ENCODE measurements around the gene VIL1. TPM values are rescaled to one million over a fixed set of nuclear protein-coding genes. Genes with fewer than 3 reads are reported as not detected.

VIL1 gene
- total and polyA plus RNA-seq, 2 of the 13 experiments (the other 11 are each of a cell fraction or from before 2014, with no cell fraction given) = 287 to 301 TPM

GRCh38 chr2:218400167-218400929 is 18.6 kb upstream of the VIL1 start (continued):
- TF ChIP-seq SMAD1 (CRISPR knock-in tag; IDR thresholded peaks at IDR 0.05; ENCODE audit: borderline replicate concordance, low read depth) (no peak; the same call in 1 of the 2 replicates), ZBTB43 (CRISPR knock-in tag; conservative IDR thresholded peaks at IDR 0.05) (no peak), KDM2A (CRISPR knock-in tag; IDR thresholded peaks at IDR 0.05; ENCODE audit: borderline replicate concordance, low read depth) (peak; percentile 44), ZFY (CRISPR knock-in tag; IDR thresholded peaks at IDR 0.05) (peak; percentile 29; the same call in 1 of the 2 replicates), ZNF446 (CRISPR knock-in tag; IDR thresholded peaks at IDR 0.05) (peak; percentile 50; the same call in 1 of the 2 replicates), ARHGAP35 (CRISPR knock-in tag; IDR thresholded peaks at IDR 0.05; ENCODE audit: borderline replicate concordance) (peak; percentile 47; the same call in 1 of the 2 replicates), ZBTB7A (CRISPR knock-in tag; IDR thresholded peaks at IDR 0.05) (peak; percentile 89), PHF8 (CRISPR knock-in tag; IDR thresholded peaks at IDR 0.05) (peak; percentile 75), ZNF776 (CRISPR knock-in tag; IDR thresholded peaks at IDR 0.05) (peak; percentile 91), SRSF4 (IDR thresholded peaks at IDR 0.05; ENCODE audit: low read depth, low read length, poor library complexity, severe bottlenecking) (peak; percentile 86), HMGXB4 (CRISPR knock-in tag; IDR thresholded peaks at IDR 0.05; ENCODE audit: borderline replicate concordance in 1 of 2, low read depth in 1 of 2) (peak in 1 of 2 experiments; percentile 30; a peak in 3 of 4 replicates), FOXK2 (IDR thresholded peaks at IDR 0.05) (no peak), IKZF1 (IDR thresholded peaks at IDR 0.05) (no peak), KDM4B (CRISPR knock-in tag; IDR thresholded peaks at IDR 0.05) (peak; percentile 25; the same call in 1 of the 2 replicates), POGZ (CRISPR knock-in tag; IDR thresholded peaks at IDR 0.05) (peak; percentile 54; the same call in 1 of the 2 replicates), ZNF549 (CRISPR knock-in tag; IDR thresholded peaks at IDR 0.05) (no peak), DMAP1 (CRISPR knock-in tag; IDR thresholded peaks at IDR 0.05) (peak; percentile 56)
- TF ChIP-seq, protein P1, sequence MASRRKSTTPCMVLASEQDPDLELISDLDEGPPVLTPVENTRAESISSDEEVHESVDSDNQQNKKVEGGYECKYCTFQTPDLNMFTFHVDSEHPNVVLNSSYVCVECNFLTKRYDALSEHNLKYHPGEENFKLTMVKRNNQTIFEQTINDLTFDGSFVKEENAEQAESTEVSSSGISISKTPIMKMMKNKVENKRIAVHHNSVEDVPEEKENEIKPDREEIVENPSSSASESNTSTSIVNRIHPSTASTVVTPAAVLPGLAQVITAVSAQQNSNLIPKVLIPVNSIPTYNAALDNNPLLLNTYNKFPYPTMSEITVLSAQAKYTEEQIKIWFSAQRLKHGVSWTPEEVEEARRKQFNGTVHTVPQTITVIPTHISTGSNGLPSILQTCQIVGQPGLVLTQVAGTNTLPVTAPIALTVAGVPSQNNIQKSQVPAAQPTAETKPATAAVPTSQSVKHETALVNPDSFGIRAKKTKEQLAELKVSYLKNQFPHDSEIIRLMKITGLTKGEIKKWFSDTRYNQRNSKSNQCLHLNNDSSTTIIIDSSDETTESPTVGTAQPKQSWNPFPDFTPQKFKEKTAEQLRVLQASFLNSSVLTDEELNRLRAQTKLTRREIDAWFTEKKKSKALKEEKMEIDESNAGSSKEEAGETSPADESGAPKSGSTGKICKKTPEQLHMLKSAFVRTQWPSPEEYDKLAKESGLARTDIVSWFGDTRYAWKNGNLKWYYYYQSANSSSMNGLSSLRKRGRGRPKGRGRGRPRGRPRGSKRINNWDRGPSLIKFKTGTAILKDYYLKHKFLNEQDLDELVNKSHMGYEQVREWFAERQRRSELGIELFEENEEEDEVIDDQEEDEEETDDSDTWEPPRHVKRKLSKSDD (CRISPR knock-in tag; IDR thresholded peaks at IDR 0.05; ENCODE audit: low read depth) = no peak
- TF ChIP-seq, protein P2, sequence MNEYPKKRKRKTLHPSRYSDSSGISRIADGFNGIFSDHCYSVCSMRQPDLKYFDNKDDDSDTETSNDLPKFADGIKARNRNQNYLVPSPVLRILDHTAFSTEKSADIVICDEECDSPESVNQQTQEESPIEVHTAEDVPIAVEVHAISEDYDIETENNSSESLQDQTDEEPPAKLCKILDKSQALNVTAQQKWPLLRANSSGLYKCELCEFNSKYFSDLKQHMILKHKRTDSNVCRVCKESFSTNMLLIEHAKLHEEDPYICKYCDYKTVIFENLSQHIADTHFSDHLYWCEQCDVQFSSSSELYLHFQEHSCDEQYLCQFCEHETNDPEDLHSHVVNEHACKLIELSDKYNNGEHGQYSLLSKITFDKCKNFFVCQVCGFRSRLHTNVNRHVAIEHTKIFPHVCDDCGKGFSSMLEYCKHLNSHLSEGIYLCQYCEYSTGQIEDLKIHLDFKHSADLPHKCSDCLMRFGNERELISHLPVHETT (CRISPR knock-in tag; conservative IDR thresholded peaks at IDR 0.05) = 0 out of 2 replicates have a peak, but pooled peaks have one; percentile 20

All from HepG2 (cell line).